ENCODE data around the gene SLC24A3.
"Not testable (repeated sequence)": the region's sequence is repeated elsewhere in the genome, so short reads cannot be mapped to it uniquely, and the experiment has no call there.

- TF ChIP-seq PATZ1 (CRISPR knock-in tag; IDR thresholded peaks at IDR 0.05; ENCODE audit: borderline replicate concordance); BACH2 (CRISPR knock-in tag; IDR thresholded peaks at IDR 0.05; ENCODE audit: borderline replicate concordance); SNAI2 (CRISPR knock-in tag; IDR thresholded peaks at IDR 0.05); PPARA (CRISPR knock-in tag; IDR thresholded peaks at IDR 0.05; ENCODE audit: borderline replicate concordance); TCF4 (CRISPR knock-in tag; IDR thresholded peaks at IDR 0.05; ENCODE audit: borderline replicate concordance); ZNF565 (CRISPR knock-in tag; conservative IDR thresholded peaks at IDR 0.05; ENCODE audit: low read depth); ZFP3 (CRISPR knock-in tag; IDR thresholded peaks at IDR 0.05); POU6F1 (CRISPR knock-in tag; IDR thresholded peaks at IDR 0.05; ENCODE audit: borderline replicate concordance, low read depth); ZFP30 (CRISPR knock-in tag; IDR thresholded peaks at IDR 0.05); ZNF8 (CRISPR knock-in tag; IDR thresholded peaks at IDR 0.05); ISL1 (CRISPR knock-in tag; IDR thresholded peaks at IDR 0.05); OSR1 (CRISPR knock-in tag; IDR thresholded peaks at IDR 0.05): not testable (repeated sequence)
Observed at GRCh38 chr20:19678591-19678990, 466.1 kb downstream of the SLC24A3 start.
